ENCODE results near the gene TTYH2.

TTYH2 gene

GRCh38 chr17:74190807-74191406 is 22.5 kb upstream of the TTYH2 start:
- no peak overlapping the region for H3K4me3 ChIP-seq (ENCODE audit: low read depth, low read length)
- no peak for DNase-seq (ENCODE audit: low read depth)
- TF ChIP-seq, protein P1, sequence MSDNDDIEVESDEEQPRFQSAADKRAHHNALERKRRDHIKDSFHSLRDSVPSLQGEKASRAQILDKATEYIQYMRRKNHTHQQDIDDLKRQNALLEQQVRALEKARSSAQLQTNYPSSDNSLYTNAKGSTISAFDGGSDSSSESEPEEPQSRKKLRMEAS (IDR thresholded peaks at IDR 0.05; ENCODE audit: low read depth, low read length), result no peak
- TF ChIP-seq, protein P2, sequence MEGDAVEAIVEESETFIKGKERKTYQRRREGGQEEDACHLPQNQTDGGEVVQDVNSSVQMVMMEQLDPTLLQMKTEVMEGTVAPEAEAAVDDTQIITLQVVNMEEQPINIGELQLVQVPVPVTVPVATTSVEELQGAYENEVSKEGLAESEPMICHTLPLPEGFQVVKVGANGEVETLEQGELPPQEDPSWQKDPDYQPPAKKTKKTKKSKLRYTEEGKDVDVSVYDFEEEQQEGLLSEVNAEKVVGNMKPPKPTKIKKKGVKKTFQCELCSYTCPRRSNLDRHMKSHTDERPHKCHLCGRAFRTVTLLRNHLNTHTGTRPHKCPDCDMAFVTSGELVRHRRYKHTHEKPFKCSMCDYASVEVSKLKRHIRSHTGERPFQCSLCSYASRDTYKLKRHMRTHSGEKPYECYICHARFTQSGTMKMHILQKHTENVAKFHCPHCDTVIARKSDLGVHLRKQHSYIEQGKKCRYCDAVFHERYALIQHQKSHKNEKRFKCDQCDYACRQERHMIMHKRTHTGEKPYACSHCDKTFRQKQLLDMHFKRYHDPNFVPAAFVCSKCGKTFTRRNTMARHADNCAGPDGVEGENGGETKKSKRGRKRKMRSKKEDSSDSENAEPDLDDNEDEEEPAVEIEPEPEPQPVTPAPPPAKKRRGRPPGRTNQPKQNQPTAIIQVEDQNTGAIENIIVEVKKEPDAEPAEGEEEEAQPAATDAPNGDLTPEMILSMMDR (IDR thresholded peaks at IDR 0.05; ENCODE audit: low read depth, low read length), result no peak
- TF ChIP-seq POLR2A (IDR thresholded peaks at IDR 0.05; ENCODE audit: extremely low read depth, insufficient read length) (no peak), MYC (IDR thresholded peaks at IDR 0.05; ENCODE audit: low read depth, low read length) (no peak)

- H3K4me3 ChIP-seq (ENCODE audit: low read depth, low read length), result no peak overlapping the region
- DNase-seq (ENCODE audit: low read depth), result peak; percentile 47
- TF ChIP-seq MYC (IDR thresholded peaks at IDR 0.05; ENCODE audit: low read depth, low read length) (no peak), POLR2A (IDR thresholded peaks at IDR 0.05; ENCODE audit: extremely low read depth, insufficient read length) (no peak)
- TF ChIP-seq, protein P2 (IDR thresholded peaks at IDR 0.05; ENCODE audit: low read depth, low read length), result no peak
- TF ChIP-seq, protein P1 (IDR thresholded peaks at IDR 0.05; ENCODE audit: low read depth, low read length), result peak; percentile 15; the same call in 1 of the 2 replicates
These were observed 20.2 kb upstream of the TTYH2 start for GRCh38 chr17:74192950-74193781.

GRCh38 chr17:74194682-74195081 is 18.7 kb upstream of the TTYH2 start:
- DNase-seq (ENCODE audit: low read depth), result no peak
- TF ChIP-seq POLR2A (IDR thresholded peaks at IDR 0.05; ENCODE audit: extremely low read depth, insufficient read length), result no peak
- no peak overlapping the region for H3K4me3 ChIP-seq (ENCODE audit: low read depth, low read length)

DNA sequence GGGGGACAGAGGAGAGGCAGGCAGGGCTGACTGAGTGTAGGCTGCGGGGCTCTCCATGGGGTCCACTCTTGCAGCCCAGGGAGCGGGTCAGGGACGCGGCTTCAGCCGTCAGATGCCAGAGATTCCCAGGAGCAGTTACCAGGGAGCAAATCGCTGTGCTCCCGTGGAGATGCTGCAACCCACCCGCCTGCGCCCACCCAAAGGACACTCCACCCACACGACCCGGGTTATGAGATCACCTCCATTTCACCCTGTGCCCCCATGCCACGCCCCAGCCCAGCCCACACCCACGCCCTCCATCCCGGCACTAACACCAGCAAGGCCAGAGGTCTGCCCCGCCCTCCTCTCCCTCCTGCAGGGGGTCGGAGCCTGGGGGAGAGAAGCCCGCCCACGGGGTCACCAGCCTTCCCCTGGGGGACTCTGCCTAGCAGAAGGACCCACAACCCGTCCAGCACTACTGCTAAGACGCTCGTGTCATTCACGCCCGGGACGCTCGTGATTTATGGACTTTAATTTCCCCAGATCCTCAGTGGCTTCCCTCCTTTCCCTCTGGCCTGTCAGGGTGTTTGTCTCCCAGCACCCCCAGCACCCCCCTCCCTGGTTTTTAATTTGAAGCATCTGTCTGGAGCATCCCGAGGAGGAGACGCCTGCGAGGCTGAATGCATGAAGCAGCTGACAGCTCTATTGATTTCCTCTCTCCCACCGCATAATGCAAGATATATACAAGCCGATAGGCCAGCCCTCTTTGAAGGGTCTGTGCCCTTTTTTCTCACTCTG is 16.6 kb upstream of the TTYH2 start:
- TF ChIP-seq MYC (IDR thresholded peaks at IDR 0.05; ENCODE audit: low read depth, low read length), result no peak
- TF ChIP-seq, protein P2 (IDR thresholded peaks at IDR 0.05; ENCODE audit: low read depth, low read length), result no peak
- TF ChIP-seq, protein P1 (IDR thresholded peaks at IDR 0.05; ENCODE audit: low read depth, low read length), result no peak
- TF ChIP-seq POLR2A (IDR thresholded peaks at IDR 0.05; ENCODE audit: extremely low read depth, insufficient read length), result no peak
- H3K4me3 ChIP-seq (ENCODE audit: low read depth, low read length), result no peak overlapping the region
- no peak for DNase-seq (ENCODE audit: low read depth)

- DNase-seq (ENCODE audit: low read depth), result no peak
- no peak for TF ChIP-seq MYC (IDR thresholded peaks at IDR 0.05; ENCODE audit: low read depth, low read length)
- TF ChIP-seq, protein P2 (IDR thresholded peaks at IDR 0.05; ENCODE audit: low read depth, low read length), result no peak
- TF ChIP-seq, protein P1 (IDR thresholded peaks at IDR 0.05; ENCODE audit: low read depth, low read length), result no peak
- TF ChIP-seq POLR2A (IDR thresholded peaks at IDR 0.05; ENCODE audit: extremely low read depth, insufficient read length), result no peak
- no peak overlapping the region for H3K4me3 ChIP-seq (ENCODE audit: low read depth, low read length)
These were observed 15.6 kb upstream of the TTYH2 start for GRCh38 chr17:74197801-74198200.

- TF ChIP-seq POLR2A (IDR thresholded peaks at IDR 0.05; ENCODE audit: extremely low read depth, insufficient read length) (no peak), MYC (IDR thresholded peaks at IDR 0.05; ENCODE audit: low read depth, low read length) (no peak)
- TF ChIP-seq, protein P2 (IDR thresholded peaks at IDR 0.05; ENCODE audit: low read depth, low read length), result no peak
- TF ChIP-seq, protein P1 (IDR thresholded peaks at IDR 0.05; ENCODE audit: low read depth, low read length), result no peak
- no peak for DNase-seq (ENCODE audit: low read depth)
- H3K4me3 ChIP-seq (ENCODE audit: low read depth, low read length), result no peak overlapping the region
These were observed 14.7 kb upstream of the TTYH2 start for GRCh38 chr17:74198694-74199093.

Data from NB4 (cell line).